Measurements from ENCODE around the gene IER2. TPM values are rescaled to one million over a fixed set of nuclear protein-coding genes. Genes with fewer than 3 reads are reported as not detected.
A peak's percentile ranks its signal among the peaks of the same experiment; 100 is the strongest.

The IER2 gene
- total and polyA plus RNA-seq, 2 of the 4 experiments (the other 2 are of a cell fraction): 7.7 to 102 TPM

GRCh38 chr19:13120031-13120430, 30.2 kb upstream of the IER2 start:
- TF ChIP-seq MXI1 (IDR thresholded peaks at IDR 0.05; ENCODE audit: borderline replicate concordance, low read depth, low read length) (no peak), SMC3 (IDR thresholded peaks at IDR 0.05; ENCODE audit: low read depth, low read length) (no peak), ELK1 (IDR thresholded peaks at IDR 0.05; ENCODE audit: borderline replicate concordance, low read depth, low read length) (no peak), RCOR1 (IDR thresholded peaks at IDR 0.05; ENCODE audit: insufficient replicate concordance, low read length) (no peak), RAD21 (IDR thresholded peaks at IDR 0.05; ENCODE audit: low read length) (no peak), FOS (IDR thresholded peaks at IDR 0.05; ENCODE audit: low read depth, low read length) (no peak), MAFK (IDR thresholded peaks at IDR 0.05; ENCODE audit: low read depth, low read length) (no peak), NFE2L2 (IDR thresholded peaks at IDR 0.05; ENCODE audit: low read depth, low read length) (no peak)
- Histone ChIP-seq H4K8ac (ENCODE audit: low read depth in 2 of 2, low read length in 2 of 2) (no peak overlapping the region), H3K9me1 (ENCODE audit: insufficient read depth, low read length) (peaks cover 26% of the 10 kb centered on the region), H2BK20ac (ENCODE audit: low read depth, low read length) (no peak overlapping the region), H3K4ac (ENCODE audit: low read depth, low read length) (peak overlapping the region; percentile 88), H3K23ac (ENCODE audit: low read depth, low read length) (peak overlapping the region; percentile 95), H3K9me3 (ENCODE audit: control insufficient read depth, insufficient read depth, low read length) (no peaks in the 10 kb centered on the region), H2AK5ac (ENCODE audit: low read depth, low read length) (peak overlapping the region; percentile 95), H3K4me2 (ENCODE audit: low read depth, low read length) (peak overlapping the region; percentile 95), H3K56ac (ENCODE audit: extremely low read depth, insufficient read depth, low read length) (no peak overlapping the region), H3K9ac (ENCODE audit: low read depth, low read length) (peak overlapping the region; percentile 98; the same call in 1 of the 2 replicates), H2BK120ac (ENCODE audit: low read depth, low read length) (no peak overlapping the region), H4K91ac (ENCODE audit: insufficient read depth, low read depth, low read length) (peak overlapping the region; percentile 21), H2BK5ac (ENCODE audit: low read depth, low read length, poor library complexity, severe bottlenecking) (peak overlapping the region; percentile 94), H4K20me1 (ENCODE audit: insufficient read depth, low read length) (peaks cover 63% of the 10 kb centered on the region), H3K4me1 (ENCODE audit: control insufficient read depth, insufficient read depth, low read length) (peaks cover 25% of the 10 kb centered on the region), H3K79me1 (ENCODE audit: low read depth in 1 of 2, low read length in 2 of 2) (peaks cover 0 to 81% of the 10 kb centered on the region in 2 experiments; a peak in 3 of 4 replicates), H3K27me3 (ENCODE audit: control insufficient read depth, insufficient read depth, low read length) (no peaks in the 10 kb centered on the region), H2AFZ (replicated peaks; ENCODE audit: low read length, poor library complexity) (no peak overlapping the region), H2AK9ac (replicated peaks; ENCODE audit: low read depth, low read length, poor library complexity) (peak overlapping the region; percentile 90), H3K14ac (replicated peaks; ENCODE audit: low read depth, low read length) (peak overlapping the region; percentile 89), H3K4me3 (ENCODE audit: insufficient read depth, low read depth, low read length) (no peak overlapping the region), H3K18ac (ENCODE audit: low read depth, low read length) (no peak overlapping the region), H4K5ac (ENCODE audit: low read depth, low read length) (no peak overlapping the region), H3K36me3 (ENCODE audit: control insufficient read depth, insufficient read depth, low read length) (peaks cover 17% of the 10 kb centered on the region), H2BK15ac (ENCODE audit: low read depth, low read length) (no peak overlapping the region), H3K27ac (ENCODE audit: insufficient read depth, low read length) (peak overlapping the region; percentile 97)
- ChIA-PET POLR2A (ENCODE audit: unreplicated experiment) (interaction anchor here (1.0 kb wide), 1 partner anchor 26 kb away, joined by 3 read pairs; no protein-coding TSS in a partner anchor), CTCF (interaction anchor here (0.6 to 0.7 kb wide), 2 partner anchors 145 to 155 kb away, joined by 5 to 7 read pairs; no protein-coding TSS in a partner anchor)
- dilution Hi-C loops (cut with HindIII; ENCODE audit: low sequenced_read_pairs, unreplicated experiment): no loop called here
- in situ Hi-C loops (cut with MboI; ENCODE audit: low sequenced_read_pairs): no loop called here
- ATAC-seq (ENCODE audit: low read depth) (no peak), DNase-seq (no peak)
- intact Hi-C loops (cut with micrococcal nuclease): no loop called here
- BruUV-seq (replicated peaks): no TSS peak
- 86% methylated on average over 2 of the region's 9 CpGs; no CpG with 5 or more reads in 1 of the 2 experiments for WGBS, 2 experiments (ENCODE audit: extremely low coverage in 2 of 2, insufficient read length in 1 of 2)

Measured in IMR-90 (cell line).